HG03460 (cell line): ENCODE results near the gene CCDC39.
"Not testable (repeated sequence)": the region's sequence is repeated elsewhere in the genome, so short reads cannot be mapped to it uniquely, and the experiment has no call there.

Experiments
- ATAC-seq: cut with Tn5 transposase; IDR thresholded peaks from one replicate; pipeline ENCODE4 v1.9.1; 2021; ENCODE audit not compliant: unreplicated experiment

The CCDC39 gene

DNA sequence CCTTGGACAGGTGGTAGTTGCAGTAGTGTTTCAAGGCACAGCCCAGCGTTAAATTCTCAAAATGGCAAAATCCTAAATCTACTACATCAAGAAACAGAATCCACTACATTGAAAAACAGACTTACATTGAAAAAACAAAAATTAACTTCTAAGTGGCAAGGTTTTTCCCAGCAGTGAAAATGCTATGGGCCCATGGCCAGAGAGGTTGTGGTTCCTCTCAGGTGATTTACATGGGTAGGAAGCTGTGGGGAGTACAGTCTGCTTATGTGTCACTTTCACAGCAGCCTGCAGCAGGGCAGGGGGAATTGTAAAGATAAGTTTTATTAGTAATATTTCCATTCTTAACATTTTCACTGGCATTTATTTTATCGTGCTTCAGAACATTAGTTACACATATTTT lies 52.4 kb downstream of the CCDC39 start:
- ATAC-seq, result peak; percentile 96

- ATAC-seq, result peak; percentile 46
Measured at GRCh38 chr3:180624714-180625113, 54.6 kb downstream of the CCDC39 start.

GRCh38 chr3:180619723-180620122 lies 59.6 kb downstream of the CCDC39 start:
- ATAC-seq, result no peak

- not testable (repeated sequence) for ATAC-seq
Measured at GRCh38 chr3:180618563-180618962, 60.7 kb downstream of the CCDC39 start.

GRCh38 chr3:180617049-180617448 lies 62.2 kb downstream of the CCDC39 start:
- no peak for ATAC-seq

DNA sequence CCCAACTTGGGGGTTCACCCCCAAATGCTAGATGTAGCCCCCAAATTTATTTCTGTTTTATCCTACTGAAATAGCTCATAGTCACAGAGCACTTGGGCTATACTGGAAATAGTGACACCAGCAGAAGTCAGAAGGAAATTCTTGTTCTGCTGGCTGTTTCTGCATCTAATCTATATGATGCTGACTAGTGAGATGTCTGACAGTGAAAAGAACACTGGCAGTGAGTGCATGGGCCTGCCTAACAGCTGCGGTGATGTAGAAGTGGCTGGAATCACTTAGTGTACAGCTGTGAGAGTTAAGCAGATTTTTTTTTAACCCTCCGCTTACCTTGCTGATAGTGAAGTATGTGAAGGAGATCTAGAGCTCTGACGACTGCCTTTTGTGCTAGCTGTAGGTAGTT lies 63.3 kb downstream of the CCDC39 start:
- ATAC-seq, result no peak

DNA sequence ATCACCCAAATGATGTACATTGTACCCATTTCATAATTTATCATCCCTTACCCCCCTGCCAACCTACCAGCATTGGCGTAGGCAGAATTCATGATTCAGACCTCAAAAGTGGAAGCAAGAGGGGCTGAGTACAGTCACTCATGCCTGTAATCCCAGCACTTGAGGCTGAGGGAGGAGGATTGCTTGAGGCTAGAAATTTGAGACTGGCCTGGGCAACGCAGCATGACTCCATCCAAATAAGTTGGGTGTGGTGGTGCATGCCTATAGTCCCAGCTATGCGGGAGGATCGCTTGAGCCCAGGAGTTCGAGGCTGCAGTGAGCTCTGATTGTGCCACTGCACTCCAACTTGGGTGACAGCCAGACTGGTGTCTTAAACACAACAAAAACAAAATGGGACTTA lies 66.9 kb downstream of the CCDC39 start:
- no peak for ATAC-seq

DNA sequence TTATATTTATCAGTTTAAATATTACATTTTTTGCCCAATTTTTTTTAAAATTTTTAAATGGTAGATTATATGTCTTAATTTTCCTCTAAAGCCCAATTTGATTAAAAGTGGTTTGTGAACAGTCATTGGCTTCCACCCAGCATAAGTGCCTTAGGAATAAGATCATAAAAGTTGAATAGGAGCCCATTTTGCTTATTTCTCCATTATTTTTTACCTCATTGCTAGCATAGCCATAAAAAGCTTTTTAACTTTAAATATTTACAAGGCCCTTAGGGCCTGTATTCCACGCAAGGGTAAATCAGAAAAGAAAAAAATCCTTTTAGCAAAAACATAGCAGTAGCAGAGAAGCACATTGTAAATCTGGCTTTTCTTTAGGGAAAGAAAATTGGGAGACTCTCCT lies 68.3 kb downstream of the CCDC39 start:
- no peak for ATAC-seq

GRCh38 chr3:180601688-180602666 lies 77.3 kb downstream of the CCDC39 start, which contains the start of gene TTC14:
Gene TTC14 (plus strand): TSS chr3:180602163. CDS start chr3:180602262, 99 bp downstream.
- ATAC-seq, result peak; percentile 98

DNA sequence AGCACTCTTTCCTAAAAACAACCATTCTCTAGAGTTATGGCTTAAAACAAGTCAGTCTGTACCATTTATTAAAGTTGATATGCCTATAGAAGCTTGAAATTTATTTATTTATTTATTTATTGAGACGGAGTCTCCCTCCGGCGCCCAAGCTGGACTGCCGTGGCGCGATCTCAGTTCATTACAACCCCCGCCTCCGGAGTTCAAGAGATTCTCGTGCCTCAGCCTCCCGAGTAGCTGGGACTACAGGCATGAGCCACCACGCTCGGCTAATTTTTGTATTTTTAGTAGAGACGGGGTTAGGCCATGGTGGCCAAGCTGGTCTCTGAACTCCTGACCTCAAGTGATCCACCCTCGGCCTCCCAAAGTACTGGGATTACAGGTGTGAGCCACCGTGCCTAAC lies 78.8 kb downstream of the CCDC39 start:
- no peak for ATAC-seq

DNA sequence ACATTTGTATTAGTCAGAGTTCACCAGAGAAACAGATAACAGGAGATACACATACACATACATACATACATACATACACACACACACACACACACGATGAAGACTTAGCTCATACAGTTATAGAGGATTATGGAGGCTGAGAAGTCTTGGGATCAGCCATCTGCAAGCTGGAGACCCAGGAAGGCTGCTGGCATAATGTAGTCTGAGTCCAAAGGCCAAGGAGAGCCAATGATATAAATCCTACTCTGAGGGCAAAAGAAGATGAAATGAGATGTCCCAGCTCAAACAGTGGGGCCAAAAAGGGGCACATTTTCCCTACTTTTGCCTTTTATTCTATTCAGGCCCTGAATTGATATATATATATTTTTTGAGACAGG lies 83.7 kb downstream of the CCDC39 start:
- no peak for ATAC-seq

DNA sequence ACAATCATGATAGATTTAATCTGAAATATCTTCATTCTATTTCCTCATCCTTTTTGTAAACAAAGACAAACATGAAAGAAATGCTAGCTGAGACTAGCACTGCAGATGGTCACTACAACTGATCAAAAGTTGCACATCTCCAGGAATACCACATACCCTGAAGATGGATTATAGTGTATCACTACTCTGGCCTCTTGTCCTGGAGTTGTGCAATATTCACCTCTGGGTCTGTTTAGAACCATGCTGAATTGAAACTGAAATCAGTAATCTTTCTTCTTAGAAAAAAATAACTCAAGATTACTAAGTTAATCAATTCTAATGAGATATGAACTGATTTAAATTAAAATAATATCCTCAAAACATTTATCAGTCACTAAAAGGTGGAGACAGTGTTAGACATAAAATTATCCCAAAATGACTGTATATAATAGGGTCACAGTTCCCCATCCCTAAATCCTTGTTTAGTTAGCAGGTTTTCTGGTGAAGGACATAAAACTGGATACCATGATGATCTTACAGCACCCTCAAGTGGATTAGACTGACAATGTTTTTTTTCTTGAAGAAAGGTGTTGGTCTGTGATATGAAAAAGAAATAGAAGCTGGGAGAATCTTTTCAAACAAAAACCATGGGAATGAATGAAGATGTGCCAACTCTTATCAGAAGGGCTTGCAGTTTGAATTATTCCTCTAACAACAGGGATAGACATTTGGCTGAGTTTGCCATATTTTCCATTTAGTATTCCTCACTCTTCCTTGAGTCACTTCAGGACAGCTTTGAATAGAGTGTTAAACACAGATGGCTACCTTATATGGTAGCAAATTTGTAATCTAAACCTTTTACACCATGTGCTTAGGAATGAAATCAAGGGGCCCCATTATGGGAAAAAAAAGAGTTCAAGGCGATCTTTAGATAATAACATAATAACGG lies 84.4 kb downstream of the CCDC39 start:
- ATAC-seq, result peak; percentile 87

DNA sequence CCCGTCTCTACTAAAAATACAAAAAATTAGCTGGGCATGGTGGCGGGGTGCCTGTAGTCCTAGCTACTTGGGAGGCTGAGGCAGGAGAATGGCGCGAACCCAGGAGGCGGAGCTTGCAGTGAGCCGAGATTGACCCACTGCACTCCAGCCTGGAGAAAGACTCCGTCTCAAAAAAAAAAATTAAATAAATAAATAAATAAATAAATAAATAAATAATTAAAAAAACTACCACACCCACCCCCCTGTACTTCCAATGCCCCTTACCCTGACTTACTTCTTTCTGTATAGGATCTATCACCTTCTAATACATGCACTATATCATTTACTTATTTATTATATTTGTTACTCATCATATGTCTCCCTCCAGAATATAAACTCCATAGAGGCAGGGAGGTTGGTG lies 85.7 kb downstream of the CCDC39 start:
- not testable (repeated sequence) for ATAC-seq

DNA sequence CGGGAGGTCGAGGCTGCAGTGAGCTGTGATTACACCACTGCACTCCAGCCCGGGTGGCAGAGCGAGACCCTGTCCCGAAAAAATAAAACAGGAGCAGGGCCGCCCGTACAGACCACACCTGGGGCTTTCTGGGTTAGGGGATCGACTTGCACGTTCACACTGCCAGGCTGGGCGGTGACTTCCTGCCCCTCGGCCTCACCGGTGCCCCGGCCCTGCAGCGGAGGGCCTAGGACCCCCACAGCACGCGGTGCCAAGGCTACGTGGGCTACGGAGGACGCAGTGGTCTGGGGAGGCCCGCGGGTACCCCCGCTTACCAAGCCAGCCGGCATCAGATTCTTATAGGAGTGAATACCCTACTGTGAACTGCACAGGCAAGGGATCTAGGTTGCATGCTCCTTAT lies 88.9 kb downstream of the CCDC39 start:
- no peak for ATAC-seq

DNA sequence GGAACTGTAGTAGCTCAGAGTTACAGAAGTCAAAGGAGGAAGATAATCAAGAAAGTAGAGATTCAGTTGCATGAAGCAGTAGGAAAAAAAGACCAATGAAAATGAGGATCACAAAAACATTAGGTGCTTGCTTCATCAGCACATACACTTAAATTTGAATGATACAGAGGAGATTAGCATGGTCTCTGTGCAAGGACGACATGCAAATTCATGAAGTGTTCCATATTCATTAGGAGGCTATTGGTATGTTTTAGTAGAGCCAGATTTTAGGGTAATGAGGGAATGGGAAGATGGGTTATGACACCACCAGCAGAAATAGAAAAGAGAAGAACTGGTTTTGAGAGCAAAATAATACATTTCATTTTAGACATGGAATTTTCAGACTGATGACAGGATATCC lies 98.4 kb downstream of the CCDC39 start:
- ATAC-seq, result no peak

- no peak for ATAC-seq
Measured at GRCh38 chr3:180575571-180575970, 103.7 kb downstream of the CCDC39 start.

- no peak for ATAC-seq
Measured at GRCh38 chr3:180571831-180572598, 107.3 kb downstream of the CCDC39 start.

DNA sequence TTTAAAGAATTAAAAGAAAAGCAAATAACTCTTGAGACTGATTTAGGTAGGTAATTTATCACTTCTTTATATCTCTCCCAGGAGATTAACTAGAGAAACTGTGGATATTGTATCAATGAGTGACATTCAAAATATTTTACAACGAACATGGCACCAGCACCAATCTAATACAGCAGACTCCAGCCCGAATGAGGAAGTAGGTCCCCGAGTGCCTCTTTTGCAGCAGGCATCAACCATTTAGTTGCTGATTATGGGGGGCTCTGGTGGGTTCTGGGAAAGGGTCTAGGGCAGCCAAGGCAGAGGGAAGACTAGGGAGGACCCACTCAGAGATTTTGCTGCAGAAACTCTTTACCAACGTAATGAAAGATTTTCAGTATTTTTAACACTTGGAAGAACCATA lies 109.1 kb downstream of the CCDC39 start:
- ATAC-seq, result no peak

DNA sequence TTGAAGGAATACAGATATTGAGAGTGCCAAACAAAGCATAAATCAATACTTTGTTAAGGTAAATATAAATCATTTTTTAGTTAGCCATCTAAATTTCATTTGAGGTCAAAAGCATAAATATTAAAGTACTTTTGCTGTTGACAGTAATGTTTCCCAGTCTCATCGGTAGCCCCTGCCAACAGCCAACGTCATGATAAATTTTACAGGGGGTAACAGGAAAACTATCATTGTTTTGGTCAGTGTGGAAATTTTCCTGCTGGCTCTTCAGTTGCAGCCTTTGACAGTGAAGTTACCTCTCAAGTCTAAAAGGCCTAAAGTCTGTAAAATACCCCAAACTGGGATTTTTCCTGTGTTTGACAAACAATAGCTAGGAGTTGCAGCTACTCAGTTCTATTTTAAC lies 114.6 kb downstream of the CCDC39 start:
- no peak for ATAC-seq
